H1 (cell line): ENCODE results near the gene FKBP1B.

Source experiments
- CTCF ChIP-seq, 3 experiments: IDR thresholded peaks; 1 replicate in 2 of 3; 2 replicates in 1 of 3; pipeline versions ENCODE4 v1.5.1 to v1.6.1; 2011; ENCODE audit warnings: low read length in 3 of 3, mild to moderate bottlenecking in 3 of 3, inconsistent platforms in 2 of 3, low read depth in 1 of 3, moderate library complexity in 1 of 3; ENCODE audit not compliant: insufficient read depth in 1 of 3; ENCODE audit errors: control extremely low read depth in 1 of 3
- EP300 ChIP-seq, 2 experiments: IDR thresholded peaks; 1 replicate in 1 of 2; 2 replicates in 1 of 2; pipeline ENCODE4 v1.6.1; 2011 to 2012; ENCODE audit warnings: low read depth in 2 of 2, low read length in 2 of 2, mild to moderate bottlenecking in 2 of 2, borderline replicate concordance in 1 of 2, inconsistent platforms in 1 of 2, moderate library complexity in 1 of 2
- EZH2 ChIP-seq: fragments of 200-600 bp; sonication (generic); IDR thresholded peaks from 2 replicates; pipeline ENCODE4 v1.7.1; 2012; ENCODE audit warnings: low read depth, mild to moderate bottlenecking, moderate library complexity, low read length, inconsistent platforms; ENCODE audit not compliant: severe bottlenecking
- GABPA ChIP-seq: IDR thresholded peaks from 2 replicates; pipeline ENCODE4 v1.6.1; 2011; ENCODE audit warnings: mild to moderate bottlenecking, low read length, moderate library complexity, borderline replicate concordance; ENCODE audit not compliant: insufficient read depth
- GTF2F1 ChIP-seq: IDR thresholded peaks from 2 replicates; pipeline ENCODE4 v1.6.1; 2012; ENCODE audit warnings: low read depth, low read length, improper control_type of control experiment, borderline replicate concordance
- JUN ChIP-seq: IDR thresholded peaks from 2 replicates; pipeline ENCODE4 v1.6.1; 2011; ENCODE audit warnings: low read depth, mild to moderate bottlenecking, improper control_type of control experiment, low read length
- POLR2A ChIP-seq, 2 experiments: IDR thresholded peaks; 1 replicate in 1 of 2; 2 replicates in 1 of 2; pipeline ENCODE4 v1.6.1; 2011; ENCODE audit warnings: low read depth in 2 of 2, low read length in 2 of 2, mild to moderate bottlenecking in 2 of 2; ENCODE audit errors: control extremely low read depth in 1 of 2
- POLR2AphosphoS5 ChIP-seq: IDR thresholded peaks from 2 replicates; pipeline ENCODE4 v1.6.1; 2011; ENCODE audit warnings: low read depth, low read length
- TBP ChIP-seq: IDR thresholded peaks from 2 replicates; pipeline ENCODE4 v1.6.1; 2011; ENCODE audit warnings: low read depth, low read length, improper control_type of control experiment
- TF ChIP-seq, protein P1 (sequence below): IDR thresholded peaks from 2 replicates; pipeline ENCODE4 v1.6.1; 2011; ENCODE audit warnings: low read depth, mild to moderate bottlenecking, low read length; ENCODE audit not compliant: insufficient read depth

DNA sequence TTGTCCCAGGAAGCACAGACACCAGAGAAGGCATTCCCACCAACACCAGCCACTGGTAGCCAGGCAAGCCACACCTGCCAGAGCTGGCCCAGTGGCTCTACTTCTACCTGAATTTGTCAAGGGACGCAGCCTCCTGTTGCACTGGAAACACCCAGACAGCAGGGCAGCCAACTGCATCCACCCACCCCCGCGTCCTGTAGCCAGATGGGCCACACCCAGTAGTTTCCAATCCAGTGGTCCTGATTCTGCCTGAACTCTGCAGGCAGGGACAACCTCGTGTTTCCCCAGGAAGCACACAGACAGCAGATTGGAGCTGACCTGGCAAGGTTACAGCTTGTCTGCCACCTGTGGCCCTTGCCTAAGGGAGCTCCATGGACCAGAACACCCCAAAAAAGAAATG is 55.4 kb downstream of the FKBP1B start:
- TF ChIP-seq, protein P1, sequence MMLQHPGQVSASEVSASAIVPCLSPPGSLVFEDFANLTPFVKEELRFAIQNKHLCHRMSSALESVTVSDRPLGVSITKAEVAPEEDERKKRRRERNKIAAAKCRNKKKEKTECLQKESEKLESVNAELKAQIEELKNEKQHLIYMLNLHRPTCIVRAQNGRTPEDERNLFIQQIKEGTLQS, result no peak
- no peak for TF ChIP-seq CTCF (IDR thresholded peaks at IDR 0.05; ENCODE audit: control extremely low read depth in 1 of 3, insufficient read depth in 1 of 3, low read depth in 1 of 3, low read length in 3 of 3)
- TF ChIP-seq GTF2F1, result no peak
- TF ChIP-seq POLR2AphosphoS5, result no peak
- no peak for TF ChIP-seq EP300 (IDR thresholded peaks at IDR 0.05; ENCODE audit: borderline replicate concordance in 1 of 2, low read depth in 2 of 2, low read length in 2 of 2)
- TF ChIP-seq POLR2A (IDR thresholded peaks at IDR 0.05; ENCODE audit: control extremely low read depth in 1 of 2, low read depth in 2 of 2, low read length in 2 of 2), result no peak
- TF ChIP-seq EZH2, result no peak
- no peak for TF ChIP-seq GABPA
- no peak for TF ChIP-seq JUN
- TF ChIP-seq TBP, result no peak
